ENCODE results near the gene LRRC59.

LRRC59 gene

GRCh38 chr17:50345432-50346312, 51.7 kb downstream of the LRRC59 start, which contains the start of gene XYLT2:
Gene XYLT2 (plus strand): TSS chr17:50346126. CDS start chr17:50346141, 15 bp downstream.
- peak; percentile 91 for DNase-seq

GRCh38 chr17:50344731-50345365, 52.5 kb downstream of the LRRC59 start:
- no peak for DNase-seq

- no peak for DNase-seq
Observed at GRCh38 chr17:50339381-50339780, 57.9 kb downstream of the LRRC59 start.

- DNase-seq, result no peak
Observed at GRCh38 chr17:50338645-50339044, 58.7 kb downstream of the LRRC59 start.

GRCh38 chr17:50337956-50338355, 59.4 kb downstream of the LRRC59 start:
- no peak for DNase-seq

GRCh38 chr17:50333291-50334057, 63.8 kb downstream of the LRRC59 start:
- DNase-seq, result peak; percentile 22

- no peak for DNase-seq
Observed at GRCh38 chr17:50332196-50332595, 65.1 kb downstream of the LRRC59 start.

All from fibroblast of skin of right biceps (primary cell).